Osteoblast (primary cell): Measurements from ENCODE around the gene IFT122. TPM values are rescaled to one million over a fixed set of nuclear protein-coding genes. Genes with fewer than 3 reads are reported as not detected.
A peak's percentile ranks its signal among the peaks of the same experiment; 100 is the strongest.

ENCODE experiments used
- DNase-seq: peaks from one replicate; pipeline ENCODE4 v3.0.0; 2011; ENCODE audit warnings: low spot score, mixed read lengths; ENCODE audit not compliant: insufficient read length; ENCODE audit errors: missing footprints
- H2AFZ ChIP-seq: 2 replicates; pipeline ENCODE4 v1.6.0; 2011; ENCODE audit warnings: mild to moderate bottlenecking, low read length
- H3K27ac ChIP-seq: 2 replicates; pipeline ENCODE4 v1.5.1; 2011; ENCODE audit warnings: mild to moderate bottlenecking, low read depth, low read length, moderate library complexity
- H3K27me3 ChIP-seq: 2 replicates; pipeline ENCODE4 v1.6.0; 2012; ENCODE audit warnings: mild to moderate bottlenecking, control low read depth, inconsistent platforms, low read length, moderate library complexity; ENCODE audit not compliant: insufficient read depth
- H3K36me3 ChIP-seq: 2 replicates; pipeline ENCODE4 v1.5.1; 2011; ENCODE audit warnings: mild to moderate bottlenecking, low read length, control low read depth, moderate library complexity; ENCODE audit not compliant: insufficient read depth
- H3K4me1 ChIP-seq: 2 replicates; pipeline ENCODE4 v1.5.1; 2011; ENCODE audit warnings: mild to moderate bottlenecking, low read length, control low read depth, moderate library complexity; ENCODE audit not compliant: insufficient read depth
- H3K4me2 ChIP-seq: 2 replicates; pipeline ENCODE4 v1.6.0; 2011; ENCODE audit warnings: mild to moderate bottlenecking, low read length; ENCODE audit not compliant: insufficient read depth
- H3K4me3 ChIP-seq: fragments of 200-600 bp; sonication (generic); 3 replicates; pipeline ENCODE4 v1.5.1; 2012; ENCODE audit warnings: mild to moderate bottlenecking, low read length, inconsistent platforms; ENCODE audit not compliant: insufficient read depth
- H3K79me2 ChIP-seq: 2 replicates; pipeline ENCODE4 v1.6.0; 2012; ENCODE audit warnings: mild to moderate bottlenecking, low read length, control low read depth, inconsistent platforms; ENCODE audit not compliant: insufficient read depth
- H3K9me3 ChIP-seq: 2 replicates; pipeline ENCODE4 v1.5.1; 2011; ENCODE audit warnings: low read depth, low read length, control low read depth
- H4K20me1 ChIP-seq: 2 replicates; pipeline ENCODE4 v1.6.0; 2012; ENCODE audit warnings: mild to moderate bottlenecking, low read length, control low read depth; ENCODE audit not compliant: insufficient read depth
- total RNA-seq: library from RNA; depleted of rRNA; stranded (reverse); fragments of >200 nt; gene quantifications from 2 replicates; pipeline ENCODE4 v1.2.3, GENCODE V29; 2012
- TF ChIP-seq, protein P1 (sequence below): IDR thresholded peaks from 2 replicates; pipeline ENCODE4 v1.5.1; 2011; ENCODE audit warnings: mild to moderate bottlenecking, low read depth, low read length, moderate library complexity; ENCODE audit errors: extremely low read depth

The IFT122 gene
- total RNA-seq, 1 donor, result 30.4 TPM

DNA sequence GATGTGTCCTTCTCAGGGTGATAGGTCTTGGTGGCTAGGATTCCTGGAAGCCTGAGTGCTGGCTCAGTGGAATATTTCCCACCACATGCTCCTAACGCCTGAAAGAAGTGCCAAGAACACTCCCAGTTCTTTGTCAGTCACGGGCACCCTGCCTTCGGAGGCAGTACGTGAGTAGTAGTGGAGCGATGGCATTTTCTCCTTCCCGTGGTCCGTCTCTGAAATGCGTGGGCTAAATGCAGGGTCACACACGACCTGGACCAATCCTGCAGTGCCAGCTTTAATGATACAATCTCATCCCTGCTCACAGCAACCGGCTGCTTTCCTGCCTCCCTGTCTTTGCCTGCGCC is 117.5 kb downstream of the IFT122 start:
- no peaks in the 10 kb centered on the region for H3K27me3 ChIP-seq
- H3K27ac ChIP-seq, result peak overlapping the region; percentile 32
- DNase-seq, result no peak
- no peak overlapping the region for H3K4me3 ChIP-seq
- peaks cover 35% of the 10 kb centered on the region for H3K4me1 ChIP-seq
- no peak overlapping the region for H3K4me2 ChIP-seq
- H4K20me1 ChIP-seq, result no peaks in the 10 kb centered on the region
- TF ChIP-seq, protein P1, sequence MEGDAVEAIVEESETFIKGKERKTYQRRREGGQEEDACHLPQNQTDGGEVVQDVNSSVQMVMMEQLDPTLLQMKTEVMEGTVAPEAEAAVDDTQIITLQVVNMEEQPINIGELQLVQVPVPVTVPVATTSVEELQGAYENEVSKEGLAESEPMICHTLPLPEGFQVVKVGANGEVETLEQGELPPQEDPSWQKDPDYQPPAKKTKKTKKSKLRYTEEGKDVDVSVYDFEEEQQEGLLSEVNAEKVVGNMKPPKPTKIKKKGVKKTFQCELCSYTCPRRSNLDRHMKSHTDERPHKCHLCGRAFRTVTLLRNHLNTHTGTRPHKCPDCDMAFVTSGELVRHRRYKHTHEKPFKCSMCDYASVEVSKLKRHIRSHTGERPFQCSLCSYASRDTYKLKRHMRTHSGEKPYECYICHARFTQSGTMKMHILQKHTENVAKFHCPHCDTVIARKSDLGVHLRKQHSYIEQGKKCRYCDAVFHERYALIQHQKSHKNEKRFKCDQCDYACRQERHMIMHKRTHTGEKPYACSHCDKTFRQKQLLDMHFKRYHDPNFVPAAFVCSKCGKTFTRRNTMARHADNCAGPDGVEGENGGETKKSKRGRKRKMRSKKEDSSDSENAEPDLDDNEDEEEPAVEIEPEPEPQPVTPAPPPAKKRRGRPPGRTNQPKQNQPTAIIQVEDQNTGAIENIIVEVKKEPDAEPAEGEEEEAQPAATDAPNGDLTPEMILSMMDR, result no peak
- H2AFZ ChIP-seq, result no peak overlapping the region
- H3K9me3 ChIP-seq, result no peaks in the 10 kb centered on the region
- peaks cover 52% of the 10 kb centered on the region for H3K36me3 ChIP-seq
- peaks cover 3% of the 10 kb centered on the region for H3K79me2 ChIP-seq

DNA sequence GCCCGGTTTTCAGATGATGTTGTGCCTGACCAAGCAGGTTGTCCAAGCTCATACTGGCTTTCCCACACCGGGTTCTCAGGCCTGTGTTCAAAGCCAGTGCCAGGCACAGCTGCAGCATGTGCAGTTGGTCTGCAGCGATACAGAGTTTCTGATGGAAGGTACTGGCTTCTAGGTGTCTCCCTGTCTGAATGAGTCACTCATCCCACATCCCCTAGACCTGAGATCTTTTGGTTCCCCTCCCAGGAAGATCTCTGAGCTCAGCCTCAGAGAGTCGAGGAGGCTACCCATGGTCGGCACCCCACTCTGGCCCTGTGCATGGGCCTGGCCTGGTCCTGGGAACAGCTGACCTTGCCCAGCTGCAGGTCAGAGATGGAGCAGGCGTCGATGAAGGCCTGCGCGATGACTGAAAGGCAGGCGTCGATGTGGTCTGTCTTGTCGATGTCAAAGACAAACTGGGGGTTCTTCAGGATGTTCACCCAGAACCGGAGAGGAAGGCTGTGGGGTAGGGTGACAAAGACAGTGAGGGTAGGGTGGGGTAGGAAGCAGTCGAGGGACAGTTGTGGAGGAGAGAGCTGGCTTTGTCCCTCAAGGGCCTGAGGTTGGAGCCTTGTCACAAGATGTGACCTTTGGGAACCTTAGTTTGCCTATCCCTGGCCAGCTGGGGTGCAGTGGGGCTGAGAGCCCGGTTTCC is 118.2 kb downstream of the IFT122 start:
- H3K4me1 ChIP-seq, result peaks cover 35% of the 10 kb centered on the region
- peaks cover 59% of the 10 kb centered on the region for H3K36me3 ChIP-seq
- no peaks in the 10 kb centered on the region for H3K9me3 ChIP-seq
- peak overlapping the region; percentile 1 for H3K4me2 ChIP-seq
- no peak overlapping the region for H2AFZ ChIP-seq
- TF ChIP-seq, protein P1, result no peak
- no peak for DNase-seq
- H4K20me1 ChIP-seq, result no peaks in the 10 kb centered on the region
- H3K79me2 ChIP-seq, result peaks cover 3% of the 10 kb centered on the region
- no peak overlapping the region for H3K4me3 ChIP-seq
- no peaks in the 10 kb centered on the region for H3K27me3 ChIP-seq
- H3K27ac ChIP-seq, result peak overlapping the region; percentile 32

DNA sequence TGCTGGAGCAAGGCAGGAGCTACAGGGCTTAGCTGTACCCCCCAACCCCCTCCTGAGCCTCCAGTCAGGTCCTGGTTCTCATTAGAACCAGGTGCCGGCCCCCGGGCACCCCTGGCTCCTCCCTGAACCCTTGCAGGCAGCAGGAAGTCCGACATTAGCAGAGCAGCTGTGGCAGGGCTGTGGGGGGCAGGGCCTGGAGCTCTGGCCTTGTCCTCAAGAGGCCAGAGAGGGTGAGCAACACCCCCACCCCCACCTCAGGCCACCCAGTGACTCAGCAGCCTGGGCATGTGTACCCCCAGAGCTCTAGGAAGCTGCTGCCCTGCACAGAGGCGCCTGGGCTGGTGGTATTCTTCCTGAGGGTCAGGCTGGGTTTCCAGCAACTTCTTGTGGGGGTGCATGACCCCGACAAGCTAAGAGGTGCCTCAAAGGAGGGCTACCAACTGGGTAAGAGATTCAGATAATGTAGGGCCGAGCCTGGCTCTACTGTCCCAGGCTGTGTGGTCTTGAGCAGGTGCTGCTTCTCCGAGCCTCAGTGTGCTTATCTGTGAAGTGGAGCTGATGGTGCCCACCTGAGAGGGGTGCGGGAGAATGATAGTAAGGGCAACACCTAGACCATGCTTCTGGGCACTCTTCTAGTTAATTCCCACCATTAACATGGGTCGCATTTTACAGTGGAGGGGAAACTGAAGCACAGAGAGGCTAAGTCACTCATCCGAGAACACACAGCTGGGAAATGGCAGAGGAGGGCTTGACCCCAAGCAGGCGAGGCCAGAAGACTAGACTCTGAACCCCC is 118.9 kb downstream of the IFT122 start:
- Histone ChIP-seq H3K9me3 (no peaks in the 10 kb centered on the region), H4K20me1 (no peaks in the 10 kb centered on the region), H3K27ac (peak overlapping the region; percentile 32), H3K4me1 (peaks cover 35% of the 10 kb centered on the region), H2AFZ (no peak overlapping the region), H3K27me3 (no peaks in the 10 kb centered on the region), H3K79me2 (peaks cover 3% of the 10 kb centered on the region), H3K4me3 (no peak overlapping the region), H3K36me3 (peaks cover 64% of the 10 kb centered on the region), H3K4me2 (peak overlapping the region; percentile 13)
- TF ChIP-seq, protein P1, result no peak
- DNase-seq, result peak; percentile 98

DNA sequence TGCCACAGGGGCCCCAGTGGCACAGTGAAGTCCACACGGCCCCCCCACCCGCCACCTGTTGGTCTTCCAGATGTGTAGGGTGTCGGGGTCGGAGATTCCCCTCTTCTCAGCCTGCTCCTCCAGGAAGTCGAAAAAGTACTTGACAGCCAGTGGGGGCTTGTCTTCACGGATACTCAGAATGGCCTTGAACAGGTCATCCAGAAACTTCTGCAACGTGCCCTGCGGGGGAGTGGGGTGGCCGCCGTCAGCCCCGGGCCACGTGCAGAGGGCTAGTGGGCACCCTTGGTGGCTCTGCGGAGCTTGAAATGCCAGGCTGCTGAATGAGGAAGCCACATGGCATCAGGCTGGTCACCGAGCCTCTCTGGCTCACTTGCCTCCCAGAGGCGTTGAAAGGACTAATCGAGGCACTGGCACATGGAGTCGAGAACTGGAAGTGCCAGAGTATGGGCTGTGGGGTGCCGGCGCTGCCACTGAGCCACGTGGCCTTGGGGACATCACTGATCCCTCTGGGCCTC is 119.6 kb downstream of the IFT122 start:
- peak overlapping the region; percentile 34 for H3K4me2 ChIP-seq
- no peaks in the 10 kb centered on the region for H3K27me3 ChIP-seq
- peaks cover 64% of the 10 kb centered on the region for H3K36me3 ChIP-seq
- TF ChIP-seq, protein P1, result no peak
- no peak overlapping the region for H3K4me3 ChIP-seq
- no peak overlapping the region for H2AFZ ChIP-seq
- peaks cover 35% of the 10 kb centered on the region for H3K4me1 ChIP-seq
- no peaks in the 10 kb centered on the region for H4K20me1 ChIP-seq
- DNase-seq, result no peak
- peaks cover 3% of the 10 kb centered on the region for H3K79me2 ChIP-seq
- no peaks in the 10 kb centered on the region for H3K9me3 ChIP-seq
- peak overlapping the region; percentile 24 for H3K27ac ChIP-seq
